Stimulated activated CD4-positive, alpha-beta T cell treated with anti-CD3 and anti-CD28 coated beads, Interleukin-12 subunit alpha, Interleukin-12 subunit beta, amount 100 ng/mL, for 4 hours (primary cell): ENCODE results near the gene FAM124A.

Source experiments
- DNase-seq: peaks from one replicate; pipeline ENCODE4 v3.0.0-alpha.2; 2020

FAM124A gene, protein sequence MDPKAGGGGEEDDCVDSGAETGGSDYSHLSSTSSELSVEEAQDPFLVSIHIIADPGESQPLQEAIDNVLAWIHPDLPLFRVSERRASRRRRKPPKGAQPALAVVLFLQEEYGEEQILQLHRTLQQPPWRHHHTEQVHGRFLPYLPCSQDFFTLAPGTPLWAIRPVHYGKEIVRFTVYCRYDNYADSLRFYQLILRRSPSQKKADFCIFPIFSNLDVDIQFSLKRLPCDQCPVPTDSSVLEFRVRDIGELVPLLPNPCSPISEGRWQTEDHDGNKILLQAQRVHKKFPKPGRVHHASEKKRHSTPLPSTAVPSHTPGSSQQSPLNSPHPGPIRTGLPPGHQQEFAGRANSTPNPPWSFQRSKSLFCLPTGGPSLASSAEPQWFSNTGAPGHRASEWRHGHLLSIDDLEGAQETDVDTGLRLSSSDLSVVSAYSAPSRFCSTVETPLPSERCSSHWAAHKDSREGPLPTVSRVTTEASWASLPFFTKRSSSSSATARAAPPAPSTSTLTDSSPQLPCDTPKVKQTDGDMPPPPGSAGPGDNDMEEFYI

DNA sequence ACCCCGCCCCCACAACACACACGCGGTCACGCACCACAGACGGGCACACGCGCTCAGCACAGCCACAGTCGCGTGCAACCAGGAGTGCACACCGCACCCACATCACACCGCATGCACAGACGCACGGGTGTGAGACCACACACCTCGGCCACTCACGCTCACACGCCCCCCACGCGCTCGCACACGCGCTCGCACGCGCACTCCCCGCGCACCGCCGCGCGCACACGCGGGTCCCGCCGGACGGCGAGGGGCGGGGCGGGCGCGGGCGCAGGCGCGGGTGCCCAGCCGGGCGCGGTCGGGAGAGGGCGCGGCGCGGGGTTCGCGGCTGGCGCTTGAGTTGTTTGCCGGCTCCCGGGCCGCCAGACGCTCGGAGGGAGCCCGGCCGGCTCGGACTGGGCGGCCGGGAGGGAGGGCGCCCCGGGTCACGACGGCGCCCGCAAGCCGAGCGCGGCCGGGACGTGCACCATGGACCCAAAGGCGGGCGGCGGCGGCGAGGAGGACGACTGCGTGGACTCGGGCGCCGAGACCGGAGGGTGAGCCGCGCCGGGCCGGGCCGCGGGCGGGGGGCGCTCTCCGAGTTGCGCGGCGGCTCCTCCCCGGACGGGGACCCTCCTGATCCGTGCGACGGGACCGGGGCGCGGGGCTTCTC lies at the start of gene FAM124A:
FAM124A (plus strand) TSS at position 362 of the 649 bp plus-strand sequence; CDS start at position 466, 104 bp downstream.
- DNase-seq = peak; percentile 51

DNA sequence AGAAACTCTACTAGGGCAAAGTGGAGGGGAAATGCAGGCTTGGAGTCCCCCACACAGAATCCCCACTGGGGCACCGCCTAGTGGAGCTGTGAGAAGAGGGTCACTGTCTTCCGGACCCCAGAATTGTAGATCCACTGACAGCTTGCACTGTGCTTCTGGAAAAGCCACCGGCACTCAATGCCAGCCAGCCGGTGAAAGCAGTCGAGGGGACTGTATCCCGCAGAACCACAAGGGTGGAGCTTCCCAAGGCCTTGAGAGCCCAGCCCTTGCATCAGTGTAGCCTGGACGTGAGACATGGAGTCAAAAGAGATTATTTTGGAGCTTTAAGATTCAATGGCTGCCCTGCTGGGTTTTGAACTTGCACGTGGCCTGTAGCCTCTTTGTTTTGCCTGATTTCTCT lies 47.2 kb upstream of the FAM124A start:
- DNase-seq = no peak

DNA sequence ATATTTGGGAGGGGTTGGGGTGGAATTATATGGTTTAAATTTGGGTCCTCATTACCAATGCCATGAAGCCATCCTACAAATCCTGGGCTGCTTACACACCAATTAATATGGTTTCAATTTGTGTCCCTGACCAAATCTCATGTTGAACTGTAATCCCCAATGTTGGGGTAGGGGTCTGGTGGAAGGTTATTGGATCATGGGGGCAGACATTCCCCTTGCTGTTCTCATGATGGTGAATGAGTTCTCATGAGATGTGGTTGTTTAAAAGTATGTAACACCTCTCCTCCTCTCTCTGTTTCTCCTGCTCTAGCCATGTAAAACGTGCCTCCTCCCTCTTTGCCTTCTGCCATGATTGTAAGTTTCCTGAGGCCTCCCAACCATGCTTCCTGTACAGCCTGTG lies 46.6 kb upstream of the FAM124A start:
- DNase-seq = no peak

DNA sequence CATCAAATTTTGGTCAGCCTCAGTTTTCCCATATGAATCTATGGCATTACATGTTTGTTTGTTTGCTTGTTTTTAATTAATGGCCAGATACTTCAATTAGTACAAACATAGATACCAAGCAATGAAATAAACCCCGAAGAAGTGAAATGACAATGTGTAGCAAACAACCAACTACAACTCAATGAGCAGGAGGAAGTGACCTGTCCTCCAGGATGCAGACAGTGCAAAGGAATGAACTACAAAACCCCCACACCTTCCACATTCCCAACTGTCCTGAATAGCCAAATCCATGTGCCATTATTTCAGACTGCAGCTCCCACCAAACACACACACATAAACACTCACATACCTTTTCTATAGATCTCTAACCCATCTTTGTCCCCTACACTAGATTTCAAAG lies 45.0 kb upstream of the FAM124A start:
- DNase-seq = no peak

DNA sequence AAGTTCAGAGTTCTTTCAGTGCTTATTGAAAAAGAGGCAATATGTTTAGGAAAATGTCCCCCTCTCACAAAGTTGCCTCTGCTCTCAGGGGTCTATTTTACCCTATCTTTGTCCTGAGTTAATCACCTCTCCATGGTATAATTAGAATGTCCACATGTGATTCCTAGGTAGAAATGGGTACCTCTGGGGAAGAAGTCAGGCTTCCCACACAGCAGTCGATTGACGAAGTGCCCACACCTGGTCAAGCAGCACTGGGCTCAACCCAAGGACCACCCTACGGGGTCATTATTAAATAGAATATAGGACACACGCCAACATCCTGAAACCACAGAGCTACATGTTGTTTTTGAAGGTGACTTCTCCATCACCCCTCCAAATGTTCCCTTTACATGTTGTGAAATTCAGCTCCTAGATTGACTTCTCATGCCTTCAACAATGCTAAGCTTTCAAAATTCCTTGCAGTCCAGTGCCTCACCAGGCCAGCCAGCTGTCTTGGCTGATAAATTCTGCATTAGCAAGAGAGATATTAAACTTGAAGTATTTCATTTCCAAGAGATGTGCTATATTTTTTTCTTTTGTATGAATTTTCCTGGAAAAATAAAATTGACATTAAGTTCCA lies 43.6 kb upstream of the FAM124A start:
- no peak for DNase-seq

DNA sequence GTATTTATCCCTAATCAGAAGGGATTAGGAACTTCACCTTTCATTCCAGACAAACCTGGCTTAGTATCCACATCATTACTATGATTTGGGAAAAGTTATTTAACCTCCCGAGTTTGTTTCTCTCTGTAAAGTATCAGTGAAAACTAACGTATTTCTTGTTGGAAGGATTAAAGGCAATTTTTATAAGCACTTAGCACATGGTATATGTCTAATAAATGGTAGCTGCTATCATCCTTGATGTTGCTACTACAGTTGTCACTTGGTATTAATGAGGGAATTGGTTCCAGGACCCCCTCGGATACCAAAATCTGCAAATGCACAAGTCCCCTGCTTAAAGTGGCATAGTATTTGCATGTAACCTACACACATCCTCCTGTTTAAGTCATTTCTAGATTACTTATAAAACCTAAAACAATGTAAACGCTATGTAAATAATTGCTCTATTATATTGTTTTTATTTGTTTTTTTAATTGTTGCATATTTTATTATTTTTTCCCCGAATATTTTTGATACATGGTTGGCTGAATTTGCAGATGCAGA lies 42.7 kb upstream of the FAM124A start:
- no peak for DNase-seq

DNA sequence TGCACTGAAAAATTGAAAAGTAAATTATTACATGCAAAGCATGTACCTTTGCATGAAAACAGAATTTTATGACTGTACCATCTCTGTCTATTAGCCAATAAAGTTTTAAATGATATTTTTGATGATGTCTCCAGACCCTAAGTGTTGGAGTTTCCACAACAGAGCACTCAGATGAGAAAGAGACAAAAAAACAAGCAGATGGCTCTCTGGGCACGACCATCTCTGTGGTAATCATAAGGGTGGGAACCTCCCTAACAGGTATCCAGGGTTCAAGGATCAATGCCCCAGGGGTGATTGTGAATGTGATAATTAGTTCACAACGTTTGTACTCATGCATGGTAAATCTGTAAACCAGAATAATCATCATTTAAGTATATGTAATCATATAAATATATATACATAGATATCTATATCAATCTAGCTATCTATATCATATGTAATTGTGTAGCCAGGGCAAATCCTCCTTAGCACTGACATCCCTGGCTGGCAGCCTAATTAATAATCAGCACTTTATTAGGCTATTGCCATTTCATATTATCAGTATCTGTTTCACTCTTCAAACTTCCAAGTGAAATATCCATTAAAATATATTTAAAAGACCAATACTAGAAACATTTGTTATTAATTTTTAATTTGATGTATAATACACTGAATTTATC lies 41.2 kb upstream of the FAM124A start:
- DNase-seq = no peak

DNA sequence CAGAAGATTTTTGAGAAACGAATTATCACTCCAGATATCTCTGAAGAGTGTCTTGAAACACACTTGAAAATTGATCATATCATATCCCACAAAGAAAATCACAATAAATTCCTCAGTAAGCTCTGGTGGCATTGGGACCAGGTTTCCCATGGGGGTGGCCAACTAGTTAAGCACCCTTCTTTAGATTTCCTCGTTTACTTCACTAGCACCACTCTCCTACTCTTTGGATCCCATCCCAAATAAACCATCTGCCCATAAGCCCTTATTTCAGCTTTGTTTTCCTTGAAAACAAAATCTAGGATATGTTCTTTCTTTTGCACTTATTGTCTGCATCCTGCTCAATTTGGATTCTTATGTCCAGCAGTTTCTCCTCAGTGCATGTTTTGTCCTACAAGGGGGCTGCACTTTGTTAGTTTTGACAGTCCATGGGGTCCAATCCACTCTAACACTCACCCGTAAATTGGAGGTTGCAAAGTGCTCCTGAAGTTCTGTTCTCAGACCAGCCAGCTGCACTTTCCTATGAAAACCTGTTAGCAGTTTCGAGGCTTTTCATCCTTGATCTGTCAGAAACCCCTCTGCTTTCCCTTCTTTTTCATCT lies 40.3 kb upstream of the FAM124A start:
- no peak for DNase-seq

DNA sequence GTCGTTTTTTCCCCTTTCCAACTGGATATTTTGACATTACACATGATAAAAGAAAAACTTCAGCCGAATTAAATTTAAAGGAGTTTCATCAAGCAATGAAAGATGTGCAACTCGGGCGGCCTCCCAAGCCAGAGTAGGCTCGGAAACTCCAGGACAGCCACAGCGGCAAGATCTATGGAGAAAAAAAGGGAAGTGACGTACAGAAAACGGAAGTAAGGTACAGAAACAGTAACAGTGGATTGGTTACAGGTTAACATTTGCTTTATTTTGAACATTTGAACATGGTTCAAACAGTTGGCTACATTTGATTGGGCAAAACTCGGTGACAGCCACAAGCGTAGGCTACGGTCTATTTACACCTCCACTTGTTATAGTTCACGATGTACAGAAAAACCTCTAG lies 30.5 kb upstream of the FAM124A start:
- DNase-seq = no peak

DNA sequence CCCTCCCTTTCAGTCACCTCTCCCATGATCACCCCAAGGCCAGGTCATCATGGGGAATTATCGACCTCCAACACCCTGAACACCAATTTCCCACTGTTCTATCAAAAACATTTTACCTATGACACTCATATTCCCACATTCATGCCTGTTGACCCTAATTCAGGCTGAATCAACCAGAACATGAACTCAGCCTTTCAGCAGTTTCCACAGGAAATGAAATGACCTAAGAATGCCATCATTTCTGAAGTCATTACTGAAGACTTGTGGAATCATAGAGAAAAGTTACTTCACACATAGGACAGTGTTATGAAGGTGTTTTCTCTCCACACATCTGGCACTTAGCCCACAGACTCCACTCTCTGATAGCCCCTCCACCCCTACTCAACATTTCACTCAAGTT lies 29.9 kb upstream of the FAM124A start:
- DNase-seq = no peak

DNA sequence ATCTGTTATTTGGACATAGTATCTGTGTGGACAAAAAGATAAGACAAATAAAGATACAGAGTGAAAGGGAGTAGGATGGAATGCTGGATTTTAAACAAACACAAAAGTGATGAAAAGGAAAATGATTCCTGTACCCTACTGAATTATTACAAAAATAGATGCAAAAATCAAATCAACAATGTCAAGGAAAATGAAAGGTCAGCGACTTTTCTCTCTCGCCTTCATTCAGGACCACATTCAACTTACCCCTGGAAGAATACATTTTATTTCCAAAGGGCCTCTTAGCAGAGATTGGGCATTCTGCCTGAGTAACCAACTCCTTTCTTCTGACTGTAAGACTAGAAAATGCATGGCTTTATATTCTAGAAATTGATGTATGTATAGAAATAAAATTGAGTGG lies 28.8 kb upstream of the FAM124A start:
- no peak for DNase-seq

DNA sequence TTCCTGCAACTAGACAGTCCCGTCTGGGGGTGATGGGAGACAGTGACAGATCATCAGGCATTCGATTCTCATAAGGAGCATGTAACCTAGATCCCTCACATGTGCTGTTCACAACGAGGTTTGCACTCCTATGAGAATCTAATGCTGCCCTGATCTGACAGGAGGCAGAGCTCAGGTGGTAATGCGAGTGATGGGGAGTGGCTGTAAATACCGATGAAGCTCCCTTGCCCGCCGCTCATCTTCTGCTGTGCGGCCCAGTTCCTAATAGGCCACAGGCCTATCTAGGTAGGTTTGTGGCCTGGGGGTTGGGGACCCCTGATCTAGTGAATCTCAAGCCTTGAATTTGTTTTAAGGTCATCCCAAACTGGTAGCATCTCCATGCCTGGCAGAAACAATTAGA lies 27.3 kb upstream of the FAM124A start:
- DNase-seq = no peak

DNA sequence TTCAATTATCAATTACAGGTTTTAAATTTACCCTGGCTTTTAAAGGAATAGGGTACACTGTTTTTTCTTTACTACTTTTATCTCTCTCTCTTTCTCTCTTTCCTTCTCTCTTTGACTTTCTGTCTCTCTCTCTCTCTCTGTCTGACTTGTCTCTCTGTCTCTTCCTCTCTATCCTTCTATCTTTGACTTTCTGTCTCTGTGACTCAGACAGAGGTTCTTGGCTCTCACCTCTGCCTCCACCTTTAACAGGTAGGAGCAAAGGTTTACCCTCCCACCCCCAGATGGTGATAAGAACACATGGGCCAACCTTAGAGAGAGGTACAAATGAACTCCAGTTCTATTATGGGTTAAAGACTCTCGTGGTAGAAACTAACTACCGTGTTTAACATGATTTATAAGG lies 20.3 kb upstream of the FAM124A start:
- no peak for DNase-seq

DNA sequence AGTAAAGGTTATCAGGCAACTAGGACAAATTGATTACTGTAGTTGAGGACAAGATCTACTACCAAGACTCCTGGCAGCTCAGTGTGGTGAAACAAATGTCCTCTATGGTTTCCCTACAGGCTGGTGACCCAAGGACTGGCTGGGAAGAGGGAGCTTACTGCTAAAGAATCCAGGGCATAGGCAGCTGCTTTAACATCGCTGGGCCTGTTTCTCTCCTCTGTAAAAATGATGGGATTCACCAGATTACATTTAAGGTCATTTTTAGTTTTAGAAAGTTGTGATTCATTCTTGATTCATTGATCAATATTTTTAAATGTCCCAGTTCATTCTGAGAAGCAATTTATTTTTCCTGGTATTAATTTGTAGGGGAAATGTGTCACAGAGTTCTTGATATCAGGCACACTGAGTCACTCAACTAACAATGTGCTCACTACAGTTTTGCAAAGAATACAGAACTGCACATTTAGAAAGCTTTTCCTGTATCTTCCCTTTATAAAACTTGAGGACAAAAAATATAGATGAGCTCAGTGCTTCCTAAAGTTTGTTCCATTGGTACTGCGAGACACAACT lies 19.6 kb upstream of the FAM124A start:
- no peak for DNase-seq

DNA sequence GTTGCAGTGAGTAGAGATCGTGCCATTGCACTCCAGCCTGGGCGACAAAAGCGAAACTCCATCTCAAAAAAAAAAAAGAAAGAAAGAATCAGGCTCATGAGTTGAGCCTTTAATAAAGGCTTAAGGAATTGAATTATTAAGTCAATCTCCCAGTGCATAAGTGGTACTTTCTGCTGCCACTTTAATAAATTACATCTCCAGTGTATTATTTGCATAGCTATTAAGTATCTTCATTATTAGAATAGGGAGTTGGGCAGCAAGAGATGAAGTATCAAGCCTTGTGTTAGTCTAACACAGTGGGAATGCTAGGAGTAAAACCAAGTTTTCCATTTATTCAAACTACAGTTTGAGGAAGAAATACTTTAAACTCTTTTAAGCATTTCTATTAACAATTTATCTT lies 15.6 kb upstream of the FAM124A start:
- no peak for DNase-seq

DNA sequence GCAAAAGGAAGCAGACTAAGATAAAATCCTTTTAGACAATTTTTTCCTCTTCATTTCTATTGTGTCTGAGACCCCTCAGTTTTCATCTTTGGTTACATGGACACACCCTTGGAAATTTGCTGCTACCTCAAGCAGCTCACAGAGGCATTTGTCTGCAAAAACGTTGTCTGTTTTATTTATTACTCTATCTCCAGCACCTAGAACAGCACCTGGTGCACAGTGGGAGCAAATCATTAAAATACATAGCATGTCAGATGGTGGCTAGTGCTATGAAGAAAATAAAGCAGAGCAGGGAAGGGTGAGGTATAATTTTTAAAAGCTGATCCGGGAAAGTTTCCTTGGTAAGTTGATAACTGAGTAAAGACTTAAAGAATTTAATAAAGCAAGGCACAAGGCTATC lies 14.3 kb upstream of the FAM124A start:
- no peak for DNase-seq

DNA sequence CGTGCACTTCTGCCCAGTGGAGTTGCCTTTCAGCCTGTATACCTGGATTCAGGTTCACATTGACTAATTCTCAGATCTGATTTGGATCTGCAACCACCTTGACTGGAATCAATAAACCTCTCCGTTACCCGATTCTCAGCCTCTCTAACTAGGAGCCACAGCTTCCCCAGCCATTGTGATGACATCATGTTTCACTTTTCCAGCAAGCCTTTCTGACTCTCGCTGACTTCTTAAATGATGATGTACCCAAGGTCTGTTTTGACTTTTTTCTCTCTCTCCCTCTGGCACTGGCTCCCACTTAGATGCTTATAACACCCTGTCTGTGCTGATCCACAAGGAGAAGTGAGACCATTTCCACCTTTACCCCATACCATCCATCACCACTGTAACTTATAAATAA lies 13.5 kb upstream of the FAM124A start:
- DNase-seq = no peak

DNA sequence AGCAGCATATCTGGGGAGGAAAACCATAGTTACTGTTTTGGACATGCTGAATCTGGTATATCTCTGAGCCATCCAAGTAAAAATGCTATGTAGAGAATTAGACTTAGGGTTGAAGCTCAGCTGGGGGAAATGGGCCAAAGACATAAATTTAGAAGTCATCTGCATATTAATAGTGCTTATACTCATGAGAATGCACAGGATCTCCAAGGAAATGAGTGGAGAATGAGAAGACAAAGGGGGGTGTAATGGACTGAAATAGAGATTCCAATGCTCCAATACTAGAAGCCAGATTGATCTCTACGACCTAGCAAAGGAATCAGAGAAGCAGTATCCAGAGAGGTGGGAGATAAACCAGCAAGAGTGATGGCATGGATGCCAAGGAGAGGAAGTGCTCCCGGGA lies 10.3 kb upstream of the FAM124A start:
- DNase-seq = no peak

DNA sequence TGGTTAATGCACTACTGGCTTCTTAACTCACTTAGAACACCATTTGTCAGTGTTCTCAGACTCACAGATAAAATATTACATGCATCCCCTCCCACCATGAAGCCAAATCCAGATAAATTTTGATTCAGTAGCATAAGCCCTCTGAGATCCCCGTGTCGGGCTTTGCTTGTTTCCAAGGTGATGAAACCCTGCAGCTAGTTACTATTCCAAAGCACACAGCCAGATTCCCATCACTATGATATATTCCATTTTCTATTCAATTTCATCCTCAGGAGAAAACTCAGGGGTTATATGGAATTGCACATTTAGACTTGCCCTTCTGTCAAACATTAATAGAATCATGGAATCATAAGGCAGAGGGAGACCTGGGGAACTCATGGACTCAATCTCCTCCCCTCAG lies 9.4 kb upstream of the FAM124A start:
- no peak for DNase-seq

DNA sequence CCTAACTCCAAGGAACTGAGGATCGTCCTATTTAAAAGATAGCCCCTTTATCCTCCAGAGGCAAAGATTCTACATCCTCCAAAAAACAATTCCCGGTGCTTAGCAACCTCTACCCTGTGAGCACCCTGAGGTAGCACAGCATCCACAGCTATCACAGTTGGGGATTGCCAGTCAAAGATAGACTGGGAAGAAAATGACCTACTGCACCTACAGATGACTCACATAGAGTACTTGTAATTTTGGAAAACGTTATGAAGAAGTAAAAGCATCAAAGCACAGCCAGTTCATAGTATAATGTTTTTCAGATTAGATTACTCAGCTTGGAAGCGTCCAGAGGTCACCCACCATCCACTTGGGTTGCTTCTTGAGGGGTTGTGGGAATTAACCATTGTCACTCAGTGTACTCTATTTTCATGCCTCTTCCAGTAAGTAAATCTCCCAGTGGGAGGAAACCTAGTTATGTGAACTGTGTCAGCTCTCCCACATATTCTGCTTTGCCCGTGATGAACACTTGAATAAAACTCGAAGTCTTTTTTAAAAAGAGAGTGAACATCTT lies 8.9 kb upstream of the FAM124A start:
- no peak for DNase-seq

DNA sequence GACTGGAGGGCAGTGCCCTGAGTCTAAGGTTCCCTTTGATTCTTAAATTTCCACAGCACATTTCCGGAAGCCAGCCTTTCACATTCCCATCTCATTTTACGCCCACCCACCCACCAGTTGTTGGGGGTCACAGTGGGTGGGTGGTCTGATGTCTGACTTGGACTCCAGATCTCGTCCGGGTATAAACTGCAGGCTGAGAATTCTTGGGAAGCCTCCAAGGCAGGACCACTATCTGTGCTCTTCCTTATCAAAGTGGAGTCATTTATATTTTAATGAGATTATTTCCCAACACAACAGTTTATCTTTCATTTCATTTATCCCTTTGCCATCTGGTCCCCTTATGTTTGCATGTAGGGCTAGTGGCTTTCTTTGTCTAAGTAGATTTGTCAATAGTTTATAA lies 3.6 kb upstream of the FAM124A start:
- DNase-seq = no peak

DNA sequence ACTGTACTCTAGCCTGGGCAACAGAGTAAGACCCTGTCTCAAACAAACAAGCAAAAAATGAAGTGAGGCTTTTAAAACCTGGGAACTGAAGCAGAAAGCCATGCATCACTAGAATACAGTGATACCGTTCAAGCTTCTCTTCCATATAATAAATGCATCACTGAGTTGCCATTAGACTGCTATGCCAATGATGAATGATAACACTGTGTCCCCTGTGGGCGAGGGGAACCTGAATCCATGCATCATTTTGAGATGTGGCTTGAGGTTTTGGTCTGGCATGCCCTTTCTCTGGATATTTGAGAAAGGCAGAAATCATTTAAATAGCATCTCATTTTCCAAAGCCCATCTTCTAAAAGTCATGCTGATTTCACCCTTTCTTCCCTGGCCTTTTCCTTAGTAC lies 1.5 kb upstream of the FAM124A start:
- no peak for DNase-seq
